Gastroesophageal sphincter (tissue), 4 donors: ENCODE measurements around the gene FOXL3. TPM values are rescaled to one million over a fixed set of nuclear protein-coding genes. Genes with fewer than 3 reads are reported as not detected.
A peak's percentile ranks its signal among the peaks of the same experiment; 100 is the strongest.

Experiments
- ATAC-seq: fragments of 150-250 bp; one replicate; pipeline ENCODE4 v1.9.1; 2016; ENCODE audit warnings: mild to moderate bottlenecking, moderate library complexity
- H3K27ac ChIP-seq, 4 donors: fragments of 200-600 bp; sonication (generic) in 3 of 4; 1 replicate in 3 of 4; 2 replicates in 1 of 4; pipeline ENCODE4 v1.5.1; 2016 to 2019
- H3K27me3 ChIP-seq: fragments of 200-600 bp; sonication (generic); one replicate; pipeline ENCODE4 v1.5.1; 2019
- H3K36me3 ChIP-seq, 2 donors: fragments of 200-600 bp; sonication (generic); one replicate each; pipeline ENCODE4 v1.5.1; 2019; ENCODE audit warnings: control low read depth in 1 of 2
- H3K4me1 ChIP-seq, 3 donors: fragments of 200-600 bp; sonication (generic); 1 replicate in 2 of 3; 2 replicates in 1 of 3; pipeline ENCODE4 v1.5.1; 2016 to 2019; ENCODE audit warnings: control low read depth in 2 of 3
- H3K4me3 ChIP-seq, 2 donors: fragments of 200-600 bp; sonication (generic); one replicate each; pipeline ENCODE4 v1.5.1; 2019; ENCODE audit warnings: mild to moderate bottlenecking in 1 of 2, moderate library complexity in 1 of 2
- H3K9me3 ChIP-seq, 3 donors: fragments of 200-600 bp; sonication (generic); one replicate each; pipeline ENCODE4 v1.5.1; 2017 to 2019; ENCODE audit warnings: control low read depth in 2 of 3
- EP300 ChIP-seq: sonication (generic); formaldehyde crosslinking; IDR thresholded peaks from one replicate; pipeline ENCODE4 v1.6.1; 2017; ENCODE audit warnings: antibody characterized with exemption, mild to moderate bottlenecking
- POLR2A ChIP-seq, 2 donors: fragments of 450-650 bp; IDR thresholded peaks; one replicate each; pipeline ENCODE4 v1.6.1; 2017; ENCODE audit warnings: antibody characterized with exemption in 2 of 2, mild to moderate bottlenecking in 2 of 2, moderate library complexity in 1 of 2
- POLR2AphosphoS5 ChIP-seq: sonication (generic); formaldehyde crosslinking; IDR thresholded peaks from one replicate; pipeline ENCODE4 v1.6.1; 2017; ENCODE audit warnings: antibody characterized with exemption
- WGBS, 2 donors: methylation state at CpG; one replicate each; pipeline ENCODE4 v1.1.5; 2018; ENCODE audit warnings: low coverage in 1 of 2; 5-methylcytosine and 5-hydroxymethylcytosine counted together
- total RNA-seq, 4 donors: library from RNA; depleted of rRNA; stranded (reverse); fragments of >200 nt; gene quantifications; one replicate each; pipeline ENCODE4 v1.1.0, GENCODE V29; 2016
- TF ChIP-seq, protein P1 (sequence below), 4 experiments: fragments of 200-600 bp in 2 of 4; fragments of 450-650 bp in 2 of 4; sonication (generic) in 1 of 4; IDR thresholded peaks; one replicate each; pipeline ENCODE4 v1.5.1; 2017 to 2019; ENCODE audit warnings: antibody characterized with exemption in 4 of 4, mild to moderate bottlenecking in 2 of 4, moderate library complexity in 2 of 4

The FOXL3 gene
- total RNA-seq, 4 donors from 2014 or later, result not detected

DNA sequence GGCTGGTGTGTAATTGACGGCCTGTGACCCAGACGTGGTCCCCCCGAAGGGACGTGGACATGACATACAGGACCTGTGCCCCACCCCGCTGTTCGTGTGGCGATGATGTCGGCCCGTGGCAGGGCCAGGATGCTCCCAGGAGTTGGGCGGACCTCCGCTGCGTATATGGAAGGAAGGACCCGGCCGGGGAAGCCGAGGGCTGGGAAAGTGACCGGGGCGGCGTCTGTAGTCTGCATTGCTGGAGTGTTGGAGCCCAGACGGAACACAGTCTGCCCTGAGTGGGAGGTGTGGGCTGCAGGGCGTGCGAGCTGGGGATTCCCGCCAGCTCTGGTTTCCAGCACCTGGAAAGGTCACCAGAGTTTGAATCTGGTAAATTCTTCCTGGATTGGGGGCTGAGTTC, 45.0 kb upstream of the FOXL3 start:
- TF ChIP-seq POLR2A (IDR thresholded peaks at IDR 0.05) (no peak), POLR2AphosphoS5 (peak; percentile 23), EP300 (no peak)
- peak; percentile 61 for ATAC-seq
- no peak overlapping the region for H3K4me3 ChIP-seq
- H3K27me3 ChIP-seq, result no peaks in the 10 kb centered on the region
- 60% methylated on average over 2 of the region's 22 CpGs; no CpG with 5 or more reads in 1 of the 2 donors for WGBS, 2 donors
- H3K36me3 ChIP-seq, result peaks cover 0 to 55% of the 10 kb centered on the region in 2 donors
- no peaks in the 10 kb centered on the region for H3K9me3 ChIP-seq
- H3K27ac ChIP-seq, result peak overlapping the region in 2 of 4 donors; percentile 12 to 24
- H3K4me1 ChIP-seq, result peaks cover 0 to 38% (median 4%) of the 10 kb centered on the region in 3 donors

DNA sequence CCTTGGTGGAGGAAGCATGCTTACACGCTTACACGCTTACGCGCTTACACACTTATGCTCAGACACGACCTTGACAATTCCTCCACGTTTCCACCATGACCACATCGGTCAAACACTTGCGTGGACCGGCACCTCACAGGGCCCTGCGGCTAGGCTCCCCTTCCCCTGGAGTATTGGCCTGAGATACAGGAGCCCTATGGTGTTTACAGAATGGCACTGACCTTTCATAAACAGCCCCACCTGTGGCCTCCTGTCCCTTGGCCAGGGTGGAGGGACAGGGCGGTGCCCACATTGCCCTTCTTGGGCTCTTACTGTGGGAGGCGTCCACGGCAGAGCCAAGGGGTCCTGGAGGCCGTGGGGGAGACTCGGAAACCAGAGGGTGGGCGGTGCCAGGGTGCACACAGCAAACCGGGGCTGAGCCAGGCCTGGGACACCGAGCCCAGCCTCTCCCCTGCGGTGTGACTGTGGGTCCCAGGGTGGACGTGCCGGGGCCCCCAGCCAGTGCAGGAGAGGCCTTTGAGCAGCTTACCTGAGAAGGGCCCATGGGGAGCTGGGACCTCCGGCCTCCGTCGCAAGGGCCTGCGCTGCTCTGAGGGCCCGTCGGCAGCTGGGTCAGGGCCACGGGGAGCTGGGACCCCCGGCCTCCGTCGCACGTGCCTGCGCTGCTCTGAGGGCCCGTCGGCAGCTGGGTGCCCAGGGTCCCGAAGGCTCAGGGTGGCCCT, 44.2 kb upstream of the FOXL3 start:
- no peak for ATAC-seq
- Histone ChIP-seq H3K4me1 (peaks cover 0 to 35% (median 4%) of the 10 kb centered on the region in 3 donors), H3K9me3 (no peaks in the 10 kb centered on the region), H3K27me3 (no peaks in the 10 kb centered on the region), H3K27ac (peak overlapping the region in 2 of 4 donors; percentile 12 to 24), H3K36me3 (peaks cover 0 to 63% of the 10 kb centered on the region in 2 donors), H3K4me3 (no peak overlapping the region)
- 67 to 89% methylated on average over 3 to 6 of the region's 36 CpGs for WGBS, 2 donors
- TF ChIP-seq POLR2AphosphoS5, result no peak
- TF ChIP-seq, protein P1, sequence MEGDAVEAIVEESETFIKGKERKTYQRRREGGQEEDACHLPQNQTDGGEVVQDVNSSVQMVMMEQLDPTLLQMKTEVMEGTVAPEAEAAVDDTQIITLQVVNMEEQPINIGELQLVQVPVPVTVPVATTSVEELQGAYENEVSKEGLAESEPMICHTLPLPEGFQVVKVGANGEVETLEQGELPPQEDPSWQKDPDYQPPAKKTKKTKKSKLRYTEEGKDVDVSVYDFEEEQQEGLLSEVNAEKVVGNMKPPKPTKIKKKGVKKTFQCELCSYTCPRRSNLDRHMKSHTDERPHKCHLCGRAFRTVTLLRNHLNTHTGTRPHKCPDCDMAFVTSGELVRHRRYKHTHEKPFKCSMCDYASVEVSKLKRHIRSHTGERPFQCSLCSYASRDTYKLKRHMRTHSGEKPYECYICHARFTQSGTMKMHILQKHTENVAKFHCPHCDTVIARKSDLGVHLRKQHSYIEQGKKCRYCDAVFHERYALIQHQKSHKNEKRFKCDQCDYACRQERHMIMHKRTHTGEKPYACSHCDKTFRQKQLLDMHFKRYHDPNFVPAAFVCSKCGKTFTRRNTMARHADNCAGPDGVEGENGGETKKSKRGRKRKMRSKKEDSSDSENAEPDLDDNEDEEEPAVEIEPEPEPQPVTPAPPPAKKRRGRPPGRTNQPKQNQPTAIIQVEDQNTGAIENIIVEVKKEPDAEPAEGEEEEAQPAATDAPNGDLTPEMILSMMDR (IDR thresholded peaks at IDR 0.05), result no peak
- no peak for TF ChIP-seq POLR2A (IDR thresholded peaks at IDR 0.05)
- TF ChIP-seq EP300, result no peak

DNA sequence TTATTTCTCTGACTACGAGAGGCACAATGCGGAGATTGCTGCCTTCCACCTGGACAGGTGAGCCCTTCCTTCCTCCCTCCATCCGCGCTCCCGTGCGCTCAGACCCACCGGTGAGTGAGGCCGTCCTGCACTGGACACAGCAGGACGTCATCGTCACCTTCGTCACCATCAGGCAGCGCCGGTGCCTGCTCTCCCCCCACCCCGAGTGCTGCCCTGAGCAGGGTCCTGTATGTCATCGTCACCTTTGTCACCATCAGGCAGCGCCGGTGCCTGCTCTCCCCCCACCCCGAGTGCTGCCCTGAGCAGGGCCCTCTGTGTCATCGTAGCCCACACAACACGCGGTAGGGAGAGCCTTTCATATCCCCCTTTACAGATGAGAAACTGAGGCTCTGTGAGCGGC, 43.5 kb upstream of the FOXL3 start:
- ATAC-seq, result no peak
- peaks cover 0 to 70% of the 10 kb centered on the region in 2 donors for H3K36me3 ChIP-seq

DNA sequence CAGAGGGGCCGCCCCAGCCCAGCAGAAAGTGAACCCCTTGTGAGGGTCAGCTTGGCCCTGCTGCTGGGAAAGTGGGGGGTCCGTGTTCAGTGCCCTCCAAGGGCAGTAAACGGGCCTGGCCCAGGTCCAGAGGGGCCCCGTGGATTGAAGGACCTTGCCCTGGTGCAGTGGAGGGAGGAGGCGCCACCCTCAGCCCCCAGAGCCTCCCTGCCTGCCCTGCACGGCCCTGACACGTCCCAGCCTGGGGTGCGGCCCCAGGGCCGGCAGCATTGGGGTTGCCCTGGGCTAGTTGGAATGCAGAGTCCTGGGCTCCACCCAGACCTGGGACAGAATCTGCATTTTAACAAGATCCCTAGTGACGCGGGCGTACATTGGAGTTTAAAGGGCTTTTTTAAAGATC, 42.8 kb upstream of the FOXL3 start:
- H3K27me3 ChIP-seq, result no peaks in the 10 kb centered on the region
- WGBS, 2 donors, result no CpG with 5 or more reads among the region's 12 CpGs
- no peak for ATAC-seq
- H3K4me3 ChIP-seq, result no peak overlapping the region
- H3K9me3 ChIP-seq, result no peaks in the 10 kb centered on the region
- H3K36me3 ChIP-seq, result peaks cover 0 to 74% of the 10 kb centered on the region in 2 donors
- TF ChIP-seq POLR2AphosphoS5 (no peak), EP300 (no peak), POLR2A (IDR thresholded peaks at IDR 0.05) (no peak)
- TF ChIP-seq, protein P1 (IDR thresholded peaks at IDR 0.05), result no peak
- H3K27ac ChIP-seq, result no peak overlapping the region
- peaks cover 0 to 22% (median 0%) of the 10 kb centered on the region in 3 donors for H3K4me1 ChIP-seq

More for the DNA sequence above, 43.5 kb upstream of the FOXL3 start:
- H3K4me3 ChIP-seq, result no peak overlapping the region
- peaks cover 0 to 28% (median 0%) of the 10 kb centered on the region in 3 donors for H3K4me1 ChIP-seq
- no peaks in the 10 kb centered on the region for H3K27me3 ChIP-seq
- TF ChIP-seq, protein P1 (IDR thresholded peaks at IDR 0.05), result no peak
- TF ChIP-seq POLR2AphosphoS5 (no peak), POLR2A (IDR thresholded peaks at IDR 0.05) (no peak), EP300 (no peak)
- H3K27ac ChIP-seq, result no peak overlapping the region
- no peaks in the 10 kb centered on the region for H3K9me3 ChIP-seq
- 86 to 100% methylated on average over 2 of the region's 22 CpGs for WGBS, 2 donors

DNA sequence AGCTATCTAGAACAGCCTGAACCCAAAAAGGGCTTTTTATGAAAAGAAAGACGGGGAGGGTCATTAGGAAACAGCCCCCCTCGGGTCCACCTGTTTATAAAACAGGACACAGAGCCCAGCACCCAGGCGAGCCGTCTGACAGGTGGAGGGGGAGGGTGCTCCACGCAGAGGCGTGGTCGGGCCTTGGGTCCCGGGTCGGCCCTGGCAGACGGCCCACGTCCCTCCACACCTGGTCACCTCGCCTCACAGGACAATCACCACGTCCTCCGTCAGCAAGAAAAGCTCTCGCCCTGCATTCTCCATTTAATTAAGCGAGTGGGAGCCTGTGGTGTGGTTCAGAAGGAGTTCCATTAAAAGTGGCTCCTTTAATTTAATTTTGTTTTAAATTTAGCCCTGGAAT, 42.3 kb upstream of the FOXL3 start:
- peaks cover 0 to 18% (median 0%) of the 10 kb centered on the region in 3 donors for H3K4me1 ChIP-seq
- no peak for ATAC-seq
- H3K4me3 ChIP-seq, result no peak overlapping the region
- H3K36me3 ChIP-seq, result peaks cover 0 to 79% of the 10 kb centered on the region in 2 donors
- H3K27me3 ChIP-seq, result no peaks in the 10 kb centered on the region
- no peak overlapping the region for H3K27ac ChIP-seq
- TF ChIP-seq EP300 (no peak), POLR2A (IDR thresholded peaks at IDR 0.05) (no peak), POLR2AphosphoS5 (no peak)
- TF ChIP-seq, protein P1 (IDR thresholded peaks at IDR 0.05), result no peak
- WGBS, 2 donors, result 83% methylated on average over 8 of the region's 16 CpGs; no CpG with 5 or more reads in 1 of the 2 donors
- H3K9me3 ChIP-seq, result no peaks in the 10 kb centered on the region
